D721Med (cell line): ENCODE measurements around the gene LRRIQ1.

ENCODE experiments used
- DNase-seq: peaks from one replicate; pipeline ENCODE4 v3.0.0; 2011; ENCODE audit warnings: low spot score; ENCODE audit not compliant: insufficient read length
- FAIRE-seq: peaks from 2 replicates; lab custom pipeline; 2011; peaks lifted over from hg19 to GRCh38; lab: Jason Lieb, UNC
- TF ChIP-seq, protein P1 (sequence below): IDR thresholded peaks from 2 replicates; pipeline ENCODE4 v1.5.1; 2012; ENCODE audit warnings: mild to moderate bottlenecking, control low read depth; ENCODE audit not compliant: insufficient read depth; ENCODE audit errors: missing control alignments

LRRIQ1 gene

GRCh38 chr12:85058339-85058738 is 22.2 kb downstream of the LRRIQ1 start:
- DNase-seq (no peak), FAIRE-seq (no peak)
- TF ChIP-seq, protein P1, sequence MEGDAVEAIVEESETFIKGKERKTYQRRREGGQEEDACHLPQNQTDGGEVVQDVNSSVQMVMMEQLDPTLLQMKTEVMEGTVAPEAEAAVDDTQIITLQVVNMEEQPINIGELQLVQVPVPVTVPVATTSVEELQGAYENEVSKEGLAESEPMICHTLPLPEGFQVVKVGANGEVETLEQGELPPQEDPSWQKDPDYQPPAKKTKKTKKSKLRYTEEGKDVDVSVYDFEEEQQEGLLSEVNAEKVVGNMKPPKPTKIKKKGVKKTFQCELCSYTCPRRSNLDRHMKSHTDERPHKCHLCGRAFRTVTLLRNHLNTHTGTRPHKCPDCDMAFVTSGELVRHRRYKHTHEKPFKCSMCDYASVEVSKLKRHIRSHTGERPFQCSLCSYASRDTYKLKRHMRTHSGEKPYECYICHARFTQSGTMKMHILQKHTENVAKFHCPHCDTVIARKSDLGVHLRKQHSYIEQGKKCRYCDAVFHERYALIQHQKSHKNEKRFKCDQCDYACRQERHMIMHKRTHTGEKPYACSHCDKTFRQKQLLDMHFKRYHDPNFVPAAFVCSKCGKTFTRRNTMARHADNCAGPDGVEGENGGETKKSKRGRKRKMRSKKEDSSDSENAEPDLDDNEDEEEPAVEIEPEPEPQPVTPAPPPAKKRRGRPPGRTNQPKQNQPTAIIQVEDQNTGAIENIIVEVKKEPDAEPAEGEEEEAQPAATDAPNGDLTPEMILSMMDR: no peak

- TF ChIP-seq, protein P1: no peak
- DNase-seq (no peak), FAIRE-seq (no peak)
Observed at GRCh38 chr12:85059594-85059993, 23.4 kb downstream of the LRRIQ1 start.

DNA sequence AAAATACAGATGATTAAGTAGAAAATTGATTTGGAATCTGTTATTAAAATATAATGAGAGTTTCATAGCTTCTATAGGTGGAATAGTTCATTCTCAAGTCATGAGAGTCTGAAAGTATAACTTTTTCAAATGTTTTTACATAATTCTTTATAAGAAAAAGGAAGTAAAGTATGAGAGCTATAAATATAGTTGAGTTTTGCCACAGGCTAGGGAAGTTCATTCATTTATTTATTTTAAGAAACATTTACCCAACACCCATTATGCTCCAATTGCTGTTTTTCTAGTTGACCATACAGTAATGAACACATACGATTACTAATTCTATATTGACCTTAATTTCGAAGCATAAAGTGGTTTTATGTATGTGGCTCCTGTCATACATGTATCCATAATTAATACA is 24.8 kb downstream of the LRRIQ1 start:
- FAIRE-seq (no peak), DNase-seq (no peak)
- TF ChIP-seq, protein P1: no peak

- DNase-seq: no peak
- TF ChIP-seq, protein P1: no peak
- no peak for FAIRE-seq
Observed at GRCh38 chr12:85065837-85066482, 29.8 kb downstream of the LRRIQ1 start.

DNA sequence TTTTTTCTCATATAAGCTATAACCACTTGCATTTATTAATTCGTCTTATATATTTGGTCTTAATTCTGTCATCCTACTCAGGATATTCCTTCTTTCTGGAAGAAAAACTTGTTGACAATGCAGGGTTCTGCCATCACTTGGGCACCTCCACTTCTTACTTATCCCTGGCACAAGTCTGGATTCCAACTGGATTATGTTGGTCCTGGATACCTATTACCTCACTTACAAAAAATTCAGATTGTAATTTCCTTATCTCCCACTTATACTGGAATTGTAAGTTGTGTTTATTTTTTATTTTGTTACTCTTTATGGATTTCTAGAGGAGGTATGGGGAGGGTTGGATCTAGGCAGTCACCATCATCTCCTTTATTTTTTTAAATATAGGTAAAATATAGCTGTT is 36.7 kb downstream of the LRRIQ1 start:
- DNase-seq (no peak), FAIRE-seq (no peak)
- TF ChIP-seq, protein P1: no peak

DNA sequence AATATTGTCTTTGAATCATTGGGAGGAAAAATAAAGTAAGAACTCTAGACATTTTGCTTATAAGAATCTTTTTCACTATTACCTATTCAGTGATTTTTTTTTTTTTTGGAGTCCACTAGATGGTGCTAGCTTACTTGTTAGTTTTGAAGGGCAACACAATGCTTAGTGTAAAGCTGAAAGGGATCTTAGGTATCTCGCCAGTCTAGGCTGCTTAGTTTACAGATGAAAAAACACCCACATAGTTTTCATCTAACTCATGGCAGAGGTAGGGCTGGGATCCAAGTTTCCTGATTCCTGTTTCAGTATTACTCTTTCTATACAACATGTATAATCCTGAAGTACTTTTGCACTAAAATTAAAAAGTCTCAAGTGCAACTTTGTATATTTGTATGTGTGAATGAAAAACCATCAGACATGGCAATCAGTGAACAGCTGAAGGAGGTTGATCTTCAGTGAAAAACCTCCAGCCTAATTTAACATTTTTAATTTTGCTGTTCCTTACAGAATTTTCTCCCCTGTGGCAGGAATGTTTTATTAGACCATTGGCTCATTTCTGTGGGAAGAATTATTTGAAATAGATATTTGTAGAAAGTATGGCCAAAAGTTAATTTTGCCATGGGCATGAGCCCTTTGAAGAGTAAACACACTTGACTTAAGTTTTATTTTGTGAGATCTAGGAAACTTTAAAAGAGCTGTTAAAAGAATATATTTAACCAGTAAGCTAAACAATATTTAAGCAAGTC is 40.7 kb downstream of the LRRIQ1 start:
- DNase-seq (peak; percentile 10), FAIRE-seq (peak; percentile 94)
- TF ChIP-seq, protein P1: peak; percentile 63

- DNase-seq: no peak
- FAIRE-seq: no peak
- TF ChIP-seq, protein P1: no peak
Observed at GRCh38 chr12:85085066-85085465, 48.9 kb downstream of the LRRIQ1 start.
